HG03095 (cell line): Measurements from ENCODE around the gene AIMP1.

ENCODE experiments used
- ATAC-seq: cut with Tn5 transposase; IDR thresholded peaks from one replicate; pipeline ENCODE4 v1.9.1; 2021; ENCODE audit warnings: moderate library complexity; ENCODE audit not compliant: unreplicated experiment

Gene AIMP1

GRCh38 chr4:106315968-106316772 is at the start of gene AIMP1, which contains the start of gene TBCK:
AIMP1 (plus strand) TSS chr4:106316550; CDS start chr4:106325010, 8,460 bp downstream.
TBCK (minus strand) TSS chr4:106316209; CDS start chr4:106308960, 7,249 bp downstream.
- peak; percentile 87 for ATAC-seq

DNA sequence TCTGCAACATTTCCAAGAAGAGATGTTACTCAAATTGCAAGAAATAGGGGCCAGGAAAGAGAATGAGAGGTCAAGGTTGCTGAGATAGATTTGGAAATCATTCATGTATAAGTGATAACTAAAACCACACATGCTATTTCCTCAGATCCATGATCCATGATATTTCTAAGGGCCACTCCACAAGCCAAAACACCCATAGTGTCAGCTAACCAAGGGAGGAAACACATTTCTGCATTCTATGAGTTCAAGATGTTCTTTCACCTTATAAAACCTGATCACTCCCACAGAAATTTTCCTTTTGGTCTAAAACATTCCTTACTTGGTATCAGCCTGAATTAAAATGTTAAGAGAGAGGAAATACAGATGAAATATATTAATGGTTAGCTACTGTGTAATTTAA is 47.6 kb upstream of the AIMP1 start:
- no peak for ATAC-seq

DNA sequence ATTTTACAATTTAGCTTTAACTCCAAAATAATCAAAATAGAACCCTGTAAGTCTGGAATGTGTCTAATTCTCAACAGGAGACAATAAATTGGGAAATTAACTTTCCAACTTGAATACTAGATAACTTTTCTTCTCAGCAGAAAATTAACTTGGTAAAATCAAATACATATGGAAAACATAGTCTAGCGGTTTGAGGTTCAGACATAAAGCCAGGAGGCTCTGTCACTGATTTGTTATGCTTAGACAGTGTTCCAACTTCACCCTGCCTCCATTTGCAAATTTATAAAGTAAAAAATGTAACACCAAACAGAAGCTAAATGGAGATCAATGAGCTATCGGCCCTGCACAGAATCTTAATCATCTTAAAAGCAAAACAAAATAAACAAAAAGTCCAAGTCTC is 46.6 kb upstream of the AIMP1 start:
- ATAC-seq: no peak

GRCh38 chr4:106270736-106271135 is 45.6 kb upstream of the AIMP1 start:
- ATAC-seq: no peak

GRCh38 chr4:106273831-106274230 is 42.5 kb upstream of the AIMP1 start:
- ATAC-seq: no peak

GRCh38 chr4:106277140-106277675 is 39.1 kb upstream of the AIMP1 start:
- ATAC-seq: no peak

DNA sequence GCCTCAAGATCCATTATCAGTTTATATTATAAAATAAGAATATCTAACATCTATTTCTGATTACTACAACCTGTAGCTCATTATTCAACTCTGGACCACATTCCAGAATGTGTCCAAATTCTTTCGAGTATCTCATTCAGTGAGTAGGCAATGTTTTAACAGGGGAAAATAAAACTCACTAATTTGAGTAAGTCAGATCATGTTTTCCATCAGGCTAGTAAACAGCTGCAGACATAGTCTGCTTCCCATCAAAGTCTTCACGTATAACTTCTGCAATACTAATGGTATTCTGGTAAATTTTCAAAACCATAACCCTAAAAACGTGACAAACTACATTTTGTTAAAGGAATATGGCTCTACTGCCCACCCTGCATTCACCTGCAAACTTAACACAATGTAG is 32.1 kb upstream of the AIMP1 start:
- no peak for ATAC-seq

GRCh38 chr4:106286611-106287010 is 29.7 kb upstream of the AIMP1 start:
- ATAC-seq: no peak

GRCh38 chr4:106287353-106287969 is 28.9 kb upstream of the AIMP1 start:
- ATAC-seq: no peak

GRCh38 chr4:106289737-106290136 is 26.6 kb upstream of the AIMP1 start:
- ATAC-seq: no peak

DNA sequence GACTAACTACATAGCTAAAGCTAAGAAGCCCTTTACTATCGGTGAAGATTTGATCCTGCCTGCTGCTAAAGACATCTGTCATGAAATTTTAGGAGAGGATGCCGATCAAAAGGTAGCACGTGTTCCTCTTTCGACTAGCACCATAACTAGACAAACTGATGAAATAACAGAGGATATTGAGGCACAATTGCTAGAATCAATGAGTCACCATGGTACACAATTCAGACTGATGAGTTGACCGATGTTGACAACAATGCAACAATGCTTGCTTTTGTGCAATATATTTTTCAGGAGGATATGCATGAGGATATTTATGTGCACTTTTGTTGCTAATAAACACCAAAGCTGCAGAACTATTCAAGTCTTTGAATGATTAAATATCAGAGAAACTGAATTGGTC is 24.7 kb upstream of the AIMP1 start:
- ATAC-seq: no peak

- ATAC-seq: no peak
Measured at GRCh38 chr4:106294062-106294461, 22.3 kb upstream of the AIMP1 start.

DNA sequence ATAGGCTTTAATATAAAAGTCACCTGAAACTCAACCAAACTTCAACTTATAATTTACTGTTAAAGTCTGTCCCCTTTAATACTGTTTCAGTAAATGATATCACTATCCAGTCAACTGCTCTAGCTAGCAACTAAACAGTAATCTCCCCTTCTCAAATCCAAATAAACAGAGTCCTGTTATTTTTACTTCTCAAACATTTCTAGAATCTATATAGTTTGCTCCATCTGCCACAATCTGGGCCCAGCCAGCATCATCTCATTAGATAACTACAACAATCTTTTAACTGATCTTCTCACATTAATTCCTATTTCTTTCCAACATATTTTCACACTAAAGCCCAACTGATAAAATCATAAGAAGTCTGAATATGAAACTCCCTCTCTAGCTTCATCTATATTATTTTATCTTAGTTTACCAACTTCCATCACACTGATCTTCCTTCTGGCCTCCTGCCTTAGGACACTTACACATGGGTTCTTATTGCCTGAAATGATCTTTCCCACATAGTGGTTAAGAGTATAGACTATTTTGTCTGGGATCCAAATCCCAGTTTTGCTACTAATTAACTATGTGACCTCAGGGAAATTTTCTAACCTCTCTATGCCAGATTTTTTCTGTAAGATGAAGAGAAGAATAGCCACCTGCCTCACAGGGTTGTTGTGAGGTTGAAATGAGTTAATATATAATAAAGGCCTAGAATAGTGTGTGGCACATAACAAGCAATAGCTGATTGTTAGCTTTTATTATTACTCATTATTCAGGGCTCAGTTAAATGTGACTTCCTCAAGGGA is 18.9 kb upstream of the AIMP1 start:
- ATAC-seq: no peak

DNA sequence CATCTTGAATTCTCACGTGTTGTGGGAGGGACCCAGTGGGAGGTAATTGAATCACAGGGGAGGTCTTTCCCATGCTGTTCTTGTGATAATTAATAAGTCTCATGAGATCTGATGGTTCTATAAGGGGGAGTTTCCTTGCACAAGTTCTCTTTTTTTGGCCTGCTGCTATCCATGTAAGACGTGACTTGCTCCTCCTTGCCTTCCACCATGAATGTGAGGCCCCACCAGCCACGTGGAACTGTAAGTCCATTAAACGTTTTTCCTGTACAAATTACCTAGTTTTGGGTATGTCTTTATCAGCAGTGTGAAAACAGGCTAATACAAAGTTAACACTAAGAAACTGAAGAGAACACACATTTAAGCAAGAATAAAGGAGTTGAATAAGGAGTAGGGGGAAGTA is 16.4 kb upstream of the AIMP1 start:
- ATAC-seq: no peak

DNA sequence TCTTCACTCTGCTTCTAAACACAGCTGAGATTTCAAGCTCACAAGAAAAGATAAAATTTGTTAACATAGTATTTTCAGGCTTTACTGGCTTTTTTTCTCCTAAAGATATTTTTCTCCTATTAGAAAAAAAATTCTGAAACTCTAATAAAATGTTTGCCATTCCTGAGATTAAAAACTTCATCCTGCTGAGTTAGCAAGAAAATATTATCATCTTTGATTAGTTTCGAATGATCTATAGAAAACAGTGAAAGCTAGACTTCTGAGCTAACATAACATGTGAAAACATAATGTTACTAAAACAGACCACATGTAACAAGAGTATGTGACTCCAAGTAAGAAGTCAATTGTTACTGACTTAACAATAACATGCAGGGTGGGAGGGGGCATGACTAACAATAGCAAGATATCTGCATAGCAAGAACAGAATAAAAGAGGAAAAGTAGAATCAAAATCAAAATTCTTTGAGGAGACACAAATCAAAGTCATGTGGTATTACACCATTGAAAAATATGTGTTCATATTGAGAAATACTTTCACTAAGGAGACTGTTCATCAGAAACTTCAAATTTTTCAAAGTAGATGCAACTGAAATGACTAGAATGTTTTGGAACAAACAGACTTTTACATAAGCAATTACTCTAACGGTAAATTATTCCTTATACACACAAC is 14.8 kb upstream of the AIMP1 start:
- ATAC-seq: no peak

- no peak for ATAC-seq
Measured at GRCh38 chr4:106302062-106302438, 14.3 kb upstream of the AIMP1 start.

- no peak for ATAC-seq
Measured at GRCh38 chr4:106303548-106304281, 12.6 kb upstream of the AIMP1 start.

- ATAC-seq: no peak
Measured at GRCh38 chr4:106304632-106305031, 11.7 kb upstream of the AIMP1 start.

DNA sequence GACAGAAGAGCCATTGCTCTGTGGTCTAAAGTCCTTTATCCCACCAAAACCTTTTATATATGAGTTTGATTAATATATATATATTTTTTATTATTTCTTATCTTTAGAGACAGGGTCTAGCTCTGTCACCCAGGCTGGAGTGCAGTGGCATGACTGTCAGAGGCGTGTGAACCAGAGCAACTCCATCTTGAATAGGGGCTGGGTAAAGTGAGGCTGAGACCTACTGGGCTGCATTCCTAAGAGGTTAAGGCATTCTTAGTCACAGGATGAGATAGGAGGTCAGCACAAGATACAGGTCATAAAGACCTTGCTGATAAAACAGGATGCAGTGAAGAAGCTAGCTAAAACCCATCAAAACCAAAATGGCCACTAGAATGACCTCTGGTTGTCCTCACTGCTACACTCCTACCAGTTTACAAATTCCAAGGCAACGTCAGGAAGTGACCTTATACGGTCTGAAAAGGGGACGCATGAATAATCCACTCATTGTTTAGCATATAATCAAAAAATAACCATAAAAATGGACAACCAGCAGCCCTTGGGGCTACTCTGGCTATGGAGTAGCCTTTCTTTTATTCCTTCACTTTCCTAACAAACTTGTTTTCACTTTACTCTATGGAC is 10.8 kb upstream of the AIMP1 start:
- no peak for ATAC-seq

- ATAC-seq: no peak
Measured at GRCh38 chr4:106306561-106306960, 9.8 kb upstream of the AIMP1 start.
